Breast epithelium (tissue), 3 donors: ENCODE data around the gene SETBP1.

Experiments
- CTCF ChIP-seq, 3 donors: fragments of 450-650 bp; IDR thresholded peaks; one replicate each; pipeline ENCODE4 v1.5.1; 2016 to 2017; ENCODE audit warnings: antibody characterized with exemption in 3 of 3, mild to moderate bottlenecking in 3 of 3, moderate library complexity in 3 of 3
- POLR2A ChIP-seq: fragments of 450-650 bp; IDR thresholded peaks from one replicate; pipeline ENCODE4 v1.6.1; 2016; ENCODE audit warnings: antibody characterized with exemption, mild to moderate bottlenecking, moderate library complexity

DNA sequence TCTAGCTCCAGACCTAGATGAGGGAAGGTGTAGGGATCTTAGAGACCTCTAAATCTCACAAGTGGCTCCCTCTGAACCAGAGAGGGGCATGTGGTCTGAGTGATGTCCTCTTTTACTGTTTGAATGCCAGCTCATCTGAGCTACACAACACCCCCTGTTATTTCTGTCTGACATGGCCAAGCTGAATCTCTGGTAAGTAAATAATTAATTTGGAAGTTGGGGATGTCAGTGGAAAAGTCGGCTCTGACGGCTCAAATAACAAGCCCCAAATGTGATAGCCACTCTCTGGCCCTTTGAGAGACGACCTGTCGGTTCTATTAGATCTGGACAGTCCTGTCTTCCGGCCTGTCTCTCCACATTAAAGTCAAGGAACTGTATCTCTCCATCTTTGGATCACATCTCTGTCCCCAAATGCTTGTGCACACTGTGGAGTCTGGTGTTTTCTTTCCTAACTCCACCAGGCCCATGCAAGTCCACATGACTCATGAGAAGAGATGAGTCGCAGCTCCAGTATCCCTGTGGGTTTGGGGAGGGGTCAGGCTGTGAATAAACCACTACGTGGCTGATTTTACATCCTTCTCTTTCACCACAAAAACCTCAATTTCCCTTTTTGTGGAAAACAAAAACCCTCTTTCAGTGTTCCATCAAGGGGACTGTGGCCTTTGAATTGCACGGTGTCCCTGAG, 52.5 kb downstream of the SETBP1 start:
- TF ChIP-seq POLR2A (no peak), CTCF (IDR thresholded peaks at IDR 0.05) (no peak)
